SK-N-SH (cell line): ENCODE measurements around the gene MECP2. TPM values are rescaled to one million over a fixed set of nuclear protein-coding genes. Genes with fewer than 3 reads are reported as not detected.

Experiments used
- CTCF ChIA-PET: fragments of 300-600, 350-600 bp; formaldehyde crosslinking; extraction: SDS; loops from one replicate; lab custom pipeline; 2021; lab: Yijun Ruan, JAX
- POLR2A ChIA-PET: fragments of 350-600 bp; sonication (Branson Sonifier 250); formaldehyde crosslinking; extraction: SDS; loops from one replicate; lab custom pipeline; 2020; ENCODE audit warnings: antibody characterized with exemption, inconsistent platforms; lab: Yijun Ruan, JAX
- DNase-seq: peaks from one replicate; pipeline ENCODE4 v3.0.0; 2012
- H2AFZ ChIP-seq: fragments of 200-600 bp; sonication (generic); 2 replicates; pipeline ENCODE4 v1.8.1; 2016; ENCODE audit warnings: antibody characterized with exemption, mild to moderate bottlenecking, low read depth
- H3F3A ChIP-seq: fragments of 200-600 bp; sonication (generic); replicated peaks from 2 replicates; pipeline ENCODE3; 2016; ENCODE audit warnings: antibody characterized with exemption, mild to moderate bottlenecking; ENCODE audit not compliant: insufficient read depth
- H3K27ac ChIP-seq, 2 experiments: fragments of 200-500 bp in 1 of 2; fragments of 200-600 bp in 1 of 2; sonication (Bioruptor generic) in 1 of 2; sonication (generic), shearing (Covaris generic) in 1 of 2; 2 replicates each; pipeline versions ENCODE4 v1.5.1 to v1.6.1; 2014 to 2016; ENCODE audit warnings: low read depth in 2 of 2, inconsistent platforms in 1 of 2, low read length in 1 of 2, mild to moderate bottlenecking in 1 of 2, mixed read lengths in 1 of 2
- H3K27me3 ChIP-seq: fragments of 200-600 bp; sonication (generic), shearing (Covaris generic); 2 replicates; pipeline ENCODE4 v1.6.1; 2016; ENCODE audit warnings: mixed run types; ENCODE audit not compliant: insufficient read depth
- H3K36me3 ChIP-seq, 2 experiments: fragments of 200-500 bp in 1 of 2; fragments of 200-600 bp in 1 of 2; sonication (Bioruptor generic) in 1 of 2; sonication (generic) in 1 of 2; replicated peaks in 1 of 2; 2 replicates each; pipeline versions ENCODE3 to v1.5.1; 2014 to 2016; ENCODE audit warnings: low read length in 1 of 2, mild to moderate bottlenecking in 1 of 2; ENCODE audit not compliant: insufficient read depth in 2 of 2, control insufficient read depth in 1 of 2
- H3K4me1 ChIP-seq, 2 experiments: fragments of 200-500 bp in 1 of 2; fragments of 200-600 bp in 1 of 2; sonication (Bioruptor generic) in 1 of 2; sonication (generic), shearing (Covaris generic) in 1 of 2; 2 replicates each; pipeline versions ENCODE4 v1.5.1 to v1.6.1; 2014 to 2016; ENCODE audit warnings: low read depth in 1 of 2, low read length in 1 of 2, mixed run types in 1 of 2; ENCODE audit not compliant: insufficient read depth in 2 of 2, control insufficient read depth in 1 of 2
- H3K4me2 ChIP-seq: fragments of 200-600 bp; sonication (generic), shearing (Covaris generic); 2 replicates; pipeline ENCODE4 v1.6.1; 2017; ENCODE audit warnings: mixed run types
- H3K4me3 ChIP-seq, 2 experiments: fragments of 200-500 bp in 1 of 2; fragments of 200-600 bp in 1 of 2; sonication (Bioruptor generic) in 1 of 2; sonication (generic), shearing (Covaris generic) in 1 of 2; 2 replicates each; pipeline versions ENCODE4 v1.5.1 to v1.8.1; 2014 to 2016; ENCODE audit warnings: low read depth in 2 of 2, inconsistent platforms in 1 of 2, low read length in 1 of 2, mild to moderate bottlenecking in 1 of 2, mixed read lengths in 1 of 2, moderate library complexity in 1 of 2
- H3K79me2 ChIP-seq: fragments of 200-600 bp; sonication (generic); 2 replicates; pipeline ENCODE4 v1.8.1; 2017; ENCODE audit warnings: mild to moderate bottlenecking; ENCODE audit not compliant: insufficient read depth
- H3K9ac ChIP-seq: fragments of 200-600 bp; sonication (generic); 2 replicates; pipeline ENCODE4 v1.6.1; 2017; ENCODE audit warnings: mixed run types
- H3K9me2 ChIP-seq: fragments of 200-600 bp; sonication (generic); 2 replicates; pipeline ENCODE4 v1.6.1; 2017; ENCODE audit warnings: mixed run types
- H3K9me3 ChIP-seq: fragments of 200-600 bp; sonication (generic); 2 replicates; pipeline ENCODE4 v1.6.1; 2017; ENCODE audit warnings: mixed run types, mild to moderate bottlenecking, moderate library complexity
- H4K20me1 ChIP-seq: fragments of 200-600 bp; sonication (generic); 2 replicates; pipeline ENCODE4 v1.6.1; 2017; ENCODE audit warnings: mild to moderate bottlenecking, mixed run types; ENCODE audit not compliant: insufficient read depth
- CHD2 ChIP-seq: fragments of 150-350 bp; IDR thresholded peaks from 2 replicates; pipeline ENCODE4 v1.6.1; 2018; ENCODE audit warnings: low read length; ENCODE audit not compliant: partially characterized antibody
- EP300 ChIP-seq, 2 experiments: IDR thresholded peaks; 2 replicates each; pipeline versions ENCODE4 v1.4.0 to v1.6.1; 2012; ENCODE audit warnings: borderline replicate concordance in 1 of 2, low read depth in 1 of 2, low read length in 1 of 2
- EZH2phosphoT487 ChIP-seq: fragments of 200-600 bp; sonication (generic); IDR thresholded peaks from 2 replicates; pipeline ENCODE4 v1.6.1; 2017; ENCODE audit warnings: low read depth, mixed run types, mild to moderate bottlenecking, antibody characterized with exemption, moderate library complexity, borderline replicate concordance
- FOSL2 ChIP-seq: IDR thresholded peaks from 2 replicates; pipeline ENCODE4 v1.4.0; 2012; ENCODE audit warnings: low read depth, mild to moderate bottlenecking, moderate library complexity, borderline replicate concordance
- GATA2 ChIP-seq: sonication (generic); formaldehyde crosslinking; IDR thresholded peaks from 2 replicates; pipeline ENCODE4 v1.5.0; 2020; ENCODE audit warnings: mild to moderate bottlenecking, missing genetic modification reagents
- MEF2A ChIP-seq: IDR thresholded peaks from 2 replicates; pipeline ENCODE4 v1.4.0; 2012; ENCODE audit warnings: low read depth, borderline replicate concordance
- MXI1 ChIP-seq: IDR thresholded peaks from 2 replicates; pipeline ENCODE4 v1.6.1; 2012; ENCODE audit warnings: mild to moderate bottlenecking, low read depth, low read length, improper control_type of control experiment
- NFIC ChIP-seq: IDR thresholded peaks from 2 replicates; pipeline ENCODE4 v1.4.0; 2012; ENCODE audit warnings: borderline replicate concordance
- POLR2AphosphoS5 ChIP-seq: IDR thresholded peaks from 2 replicates; pipeline ENCODE4 v1.6.1; 2012; ENCODE audit warnings: low read depth, low read length
- RAD21 ChIP-seq: IDR thresholded peaks from 2 replicates; pipeline ENCODE4 v1.6.1; 2012; ENCODE audit warnings: mild to moderate bottlenecking, low read length
- SIN3A ChIP-seq: IDR thresholded peaks from 2 replicates; pipeline ENCODE4 v1.6.1; 2012; ENCODE audit warnings: low read depth, mild to moderate bottlenecking, low read length, moderate library complexity, borderline replicate concordance
- TCF12 ChIP-seq: IDR thresholded peaks from 2 replicates; pipeline ENCODE4 v1.4.0; 2012
- YY1 ChIP-seq: IDR thresholded peaks from 2 replicates; pipeline ENCODE4 v1.4.0; 2012; ENCODE audit warnings: low read depth, mild to moderate bottlenecking
- WGBS: methylation state at CpG from one replicate; pipeline ENCODE4 v1.1.6; 2017; ENCODE audit warnings: low lambda C conversion rate; 5-methylcytosine and 5-hydroxymethylcytosine counted together
- polyA plus RNA-seq, 3 experiments: library from polyadenylated mRNA; depleted of rRNA; stranded (reverse); fragments of >200 nt; gene quantifications; 2 replicates each; pipeline ENCODE4 v1.2.3, GENCODE V29; 2012
- TF ChIP-seq, protein P1 (sequence below): fragments of 150-350 bp; IDR thresholded peaks from 2 replicates; pipeline ENCODE4 v1.6.1; 2016; ENCODE audit warnings: mild to moderate bottlenecking, low read depth, low read length
- TF ChIP-seq, protein P2 (sequence below): IDR thresholded peaks from 2 replicates; pipeline ENCODE4 v1.4.0; 2012; ENCODE audit warnings: low read depth
- TF ChIP-seq, protein P3 (sequence below): IDR thresholded peaks from 2 replicates; pipeline ENCODE4 v1.4.0; 2012; ENCODE audit warnings: low read depth, borderline replicate concordance

MECP2 gene
- polyA plus RNA-seq, 1 of the 3 experiments (the other 2 are of a cell fraction): 8.2 TPM

DNA sequence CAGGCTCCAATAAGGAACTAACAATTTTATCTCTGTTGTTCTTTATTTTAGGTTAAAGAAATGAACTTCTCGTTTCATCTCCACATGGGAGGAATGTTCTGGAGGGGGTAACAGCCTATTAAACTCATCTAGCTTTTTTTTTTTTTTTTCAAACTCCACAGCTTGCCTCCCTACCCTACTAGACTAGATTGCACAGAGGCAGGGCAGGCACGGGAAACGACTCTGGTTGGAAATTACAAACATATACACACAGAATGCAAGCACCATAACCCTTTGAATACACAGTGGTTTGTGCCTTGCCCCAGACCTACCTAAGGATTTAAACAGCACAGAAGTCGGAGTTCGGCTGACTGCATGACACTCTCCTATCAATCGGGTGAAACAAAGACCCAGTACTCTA lies 2.7 kb downstream of the MECP2 start:
- TF ChIP-seq RAD21: no peak
- no peak for TF ChIP-seq TCF12
- no peak for TF ChIP-seq MEF2A
- TF ChIP-seq EP300 (IDR thresholded peaks at IDR 0.05; ENCODE audit: borderline replicate concordance in 1 of 2, low read depth in 1 of 2, low read length in 1 of 2): no peak
- no peak for TF ChIP-seq NFIC
- TF ChIP-seq GATA2 (CRISPR knock-in tag): no peak
- TF ChIP-seq, protein P1, sequence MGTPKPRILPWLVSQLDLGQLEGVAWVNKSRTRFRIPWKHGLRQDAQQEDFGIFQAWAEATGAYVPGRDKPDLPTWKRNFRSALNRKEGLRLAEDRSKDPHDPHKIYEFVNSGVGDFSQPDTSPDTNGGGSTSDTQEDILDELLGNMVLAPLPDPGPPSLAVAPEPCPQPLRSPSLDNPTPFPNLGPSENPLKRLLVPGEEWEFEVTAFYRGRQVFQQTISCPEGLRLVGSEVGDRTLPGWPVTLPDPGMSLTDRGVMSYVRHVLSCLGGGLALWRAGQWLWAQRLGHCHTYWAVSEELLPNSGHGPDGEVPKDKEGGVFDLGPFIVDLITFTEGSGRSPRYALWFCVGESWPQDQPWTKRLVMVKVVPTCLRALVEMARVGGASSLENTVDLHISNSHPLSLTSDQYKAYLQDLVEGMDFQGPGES: no peak
- TF ChIP-seq EZH2phosphoT487: no peak
- TF ChIP-seq CHD2: no peak
- no peak for TF ChIP-seq POLR2AphosphoS5
- no peak for TF ChIP-seq MXI1
- no peak for TF ChIP-seq SIN3A
- TF ChIP-seq YY1: no peak
- TF ChIP-seq FOSL2: no peak
- TF ChIP-seq, protein P2, sequence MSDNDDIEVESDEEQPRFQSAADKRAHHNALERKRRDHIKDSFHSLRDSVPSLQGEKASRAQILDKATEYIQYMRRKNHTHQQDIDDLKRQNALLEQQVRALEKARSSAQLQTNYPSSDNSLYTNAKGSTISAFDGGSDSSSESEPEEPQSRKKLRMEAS: no peak
- TF ChIP-seq, protein P3, sequence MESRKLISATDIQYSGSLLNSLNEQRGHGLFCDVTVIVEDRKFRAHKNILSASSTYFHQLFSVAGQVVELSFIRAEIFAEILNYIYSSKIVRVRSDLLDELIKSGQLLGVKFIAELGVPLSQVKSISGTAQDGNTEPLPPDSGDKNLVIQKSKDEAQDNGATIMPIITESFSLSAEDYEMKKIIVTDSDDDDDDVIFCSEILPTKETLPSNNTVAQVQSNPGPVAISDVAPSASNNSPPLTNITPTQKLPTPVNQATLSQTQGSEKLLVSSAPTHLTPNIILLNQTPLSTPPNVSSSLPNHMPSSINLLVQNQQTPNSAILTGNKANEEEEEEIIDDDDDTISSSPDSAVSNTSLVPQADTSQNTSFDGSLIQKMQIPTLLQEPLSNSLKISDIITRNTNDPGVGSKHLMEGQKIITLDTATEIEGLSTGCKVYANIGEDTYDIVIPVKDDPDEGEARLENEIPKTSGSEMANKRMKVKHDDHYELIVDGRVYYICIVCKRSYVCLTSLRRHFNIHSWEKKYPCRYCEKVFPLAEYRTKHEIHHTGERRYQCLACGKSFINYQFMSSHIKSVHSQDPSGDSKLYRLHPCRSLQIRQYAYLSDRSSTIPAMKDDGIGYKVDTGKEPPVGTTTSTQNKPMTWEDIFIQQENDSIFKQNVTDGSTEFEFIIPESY: no peak
- Histone ChIP-seq H4K20me1 (peaks cover 61% of the 10 kb centered on the region), H3F3A (no peaks in the 10 kb centered on the region), H3K79me2 (peaks cover 71% of the 10 kb centered on the region), H3K4me3 (no peak overlapping the region), H2AFZ (no peak overlapping the region), H3K27ac (no peak overlapping the region), H3K9ac (no peak overlapping the region), H3K9me3 (no peaks in the 10 kb centered on the region), H3K4me2 (0 out of 2 replicates have a peak overlapping the region, but pooled peaks have one; percentile 81), H3K27me3 (peaks cover 9% of the 10 kb centered on the region; the same call in 1 of the 2 replicates), H3K4me1 (peaks cover 0 to 21% of the 10 kb centered on the region in 2 experiments; a peak in 3 of 4 replicates), H3K9me2 (no peaks in the 10 kb centered on the region), H3K36me3 (peaks cover 0 to 3% of the 10 kb centered on the region in 2 experiments)
- ChIA-PET POLR2A (no interaction called here), CTCF (interaction anchor here (0.6 kb wide), 1 partner anchor 81 kb away, joined by 3 read pairs; no protein-coding TSS in a partner anchor)
- WGBS: 48% methylated on average over 6 of the region's 6 CpGs
- DNase-seq: no peak
